Activated T-cell treated with anti-CD3 and anti-CD28 coated beads, Interleukin-2, amount 50 U/mL, for 24 hours (primary cell): ENCODE results near the gene FATE1.
A peak's percentile ranks its signal among the peaks of the same experiment; 100 is the strongest.

ENCODE experiments used
- DNase-seq: peaks from one replicate; pipeline ENCODE4 v3.0.0-alpha.2; 2020
- H3K27ac Mint-ChIP-seq: 2 replicates; pipeline ENCODE4 v1.8.0; 2020; ENCODE audit warnings: mild to moderate bottlenecking, mixed read lengths
- H3K27me3 Mint-ChIP-seq: 2 replicates; pipeline ENCODE4 v1.8.0; 2020; ENCODE audit warnings: mixed read lengths
- H3K36me3 Mint-ChIP-seq: 2 replicates; pipeline ENCODE4 v1.8.0; 2020; ENCODE audit warnings: low read depth, mixed read lengths
- H3K4me1 Mint-ChIP-seq: 2 replicates; pipeline ENCODE4 v1.8.0; 2020; ENCODE audit warnings: low read depth, mixed read lengths
- H3K4me3 Mint-ChIP-seq: 2 replicates; pipeline ENCODE4 v1.8.0; 2020; ENCODE audit warnings: mild to moderate bottlenecking, moderate library complexity, mixed read lengths
- H3K9me3 Mint-ChIP-seq: 2 replicates; pipeline ENCODE4 v1.8.0; 2020; ENCODE audit warnings: mixed read lengths

The FATE1 gene

DNA sequence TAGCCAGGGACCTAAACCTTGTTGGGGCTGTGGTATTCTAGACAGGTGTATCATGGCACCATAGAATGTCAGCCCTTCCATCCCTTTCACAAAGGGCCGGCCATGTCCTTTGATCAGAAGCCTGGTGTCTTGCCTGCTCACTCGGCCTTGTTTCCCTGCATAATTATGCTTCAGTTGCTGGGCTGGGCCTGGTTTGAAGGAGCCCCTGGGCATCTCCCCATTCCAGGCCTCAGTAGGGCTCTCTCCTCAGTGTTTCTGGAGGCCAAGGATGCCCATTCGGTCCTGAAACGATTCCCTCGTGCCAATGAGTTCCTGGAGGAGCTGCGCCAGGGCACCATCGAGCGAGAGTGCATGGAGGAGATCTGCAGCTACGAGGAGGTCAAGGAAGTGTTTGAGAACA lies 16.1 kb upstream of the FATE1 start:
- no peak overlapping the region for H3K4me3 Mint-ChIP-seq
- H3K4me1 Mint-ChIP-seq, result peaks cover 1% of the 10 kb centered on the region
- no peaks in the 10 kb centered on the region for H3K36me3 Mint-ChIP-seq
- no peaks in the 10 kb centered on the region for H3K9me3 Mint-ChIP-seq
- no peak overlapping the region for H3K27ac Mint-ChIP-seq
- peaks cover 17% of the 10 kb centered on the region for H3K27me3 Mint-ChIP-seq
- DNase-seq, result no peak

DNA sequence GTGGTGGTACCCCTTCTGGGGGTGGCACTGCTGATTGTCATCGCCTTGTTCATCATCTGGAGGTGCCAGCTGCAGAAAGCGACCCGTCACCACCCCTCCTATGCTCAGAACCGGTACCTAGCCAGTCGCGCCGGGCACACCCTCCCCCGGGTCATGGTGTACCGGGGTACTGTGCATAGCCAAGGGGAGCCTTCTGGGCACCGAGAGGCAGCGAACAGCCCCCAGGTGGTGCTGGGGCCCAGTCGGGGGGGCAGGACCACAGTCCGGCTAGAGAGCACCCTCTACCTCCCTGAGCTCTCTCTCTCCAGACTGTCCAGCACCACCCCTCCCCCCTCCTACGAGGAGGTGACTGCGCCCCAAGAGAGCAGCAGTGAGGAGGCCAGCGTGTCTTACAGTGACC lies 15.3 kb upstream of the FATE1 start:
- no peaks in the 10 kb centered on the region for H3K9me3 Mint-ChIP-seq
- H3K4me3 Mint-ChIP-seq, result no peak overlapping the region
- H3K36me3 Mint-ChIP-seq, result no peaks in the 10 kb centered on the region
- no peak overlapping the region for H3K27ac Mint-ChIP-seq
- peaks cover 14% of the 10 kb centered on the region for H3K27me3 Mint-ChIP-seq
- DNase-seq, result no peak
- peaks cover 1% of the 10 kb centered on the region for H3K4me1 Mint-ChIP-seq

DNA sequence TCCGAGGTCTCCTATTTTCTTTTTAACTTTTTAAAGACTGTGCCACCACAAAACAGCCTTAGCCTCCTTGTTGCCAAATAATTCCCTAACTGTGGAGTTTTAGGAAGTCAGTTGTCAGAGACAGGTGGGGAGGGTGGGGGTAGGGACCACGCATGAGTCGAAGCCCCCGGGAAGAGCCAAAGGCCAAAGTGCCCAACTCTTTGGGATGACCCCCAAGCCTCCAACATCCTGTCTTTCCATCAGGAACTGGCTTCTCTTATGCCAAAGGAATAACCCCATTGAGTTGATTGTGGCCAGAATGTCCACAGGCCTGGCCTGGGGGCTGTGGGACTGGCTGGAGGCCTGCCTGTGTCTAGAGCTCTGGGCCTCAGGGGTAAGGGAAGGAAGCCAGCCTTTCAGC lies 14.8 kb upstream of the FATE1 start:
- Mint-ChIP-seq H3K27ac (no peak overlapping the region), H3K36me3 (no peaks in the 10 kb centered on the region), H3K9me3 (no peaks in the 10 kb centered on the region), H3K4me1 (no peaks in the 10 kb centered on the region), H3K27me3 (peaks cover 9% of the 10 kb centered on the region), H3K4me3 (no peak overlapping the region)
- no peak for DNase-seq

DNA sequence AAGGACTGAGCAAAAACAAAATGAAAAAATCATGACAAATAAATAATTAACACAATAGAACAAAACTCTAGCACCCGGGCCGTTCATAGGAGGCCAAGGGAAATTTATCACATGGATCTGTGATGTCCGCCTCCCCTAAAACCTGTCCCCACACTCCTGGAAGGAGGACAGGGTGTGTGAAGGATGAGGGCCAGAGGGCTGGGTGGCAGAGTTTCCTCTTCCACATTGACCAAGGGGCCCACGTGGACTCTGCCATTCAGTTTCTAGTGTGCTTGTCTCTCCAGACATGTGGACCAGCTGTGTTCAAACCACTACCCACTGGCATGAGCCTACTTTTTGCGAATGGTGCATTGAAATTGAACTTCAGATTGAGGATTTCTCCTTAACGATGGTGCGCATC lies 14.3 kb upstream of the FATE1 start:
- Mint-ChIP-seq H3K4me1 (no peaks in the 10 kb centered on the region), H3K27ac (no peak overlapping the region), H3K9me3 (no peaks in the 10 kb centered on the region), H3K4me3 (no peak overlapping the region), H3K36me3 (no peaks in the 10 kb centered on the region), H3K27me3 (peaks cover 6% of the 10 kb centered on the region)
- no peak for DNase-seq

DNA sequence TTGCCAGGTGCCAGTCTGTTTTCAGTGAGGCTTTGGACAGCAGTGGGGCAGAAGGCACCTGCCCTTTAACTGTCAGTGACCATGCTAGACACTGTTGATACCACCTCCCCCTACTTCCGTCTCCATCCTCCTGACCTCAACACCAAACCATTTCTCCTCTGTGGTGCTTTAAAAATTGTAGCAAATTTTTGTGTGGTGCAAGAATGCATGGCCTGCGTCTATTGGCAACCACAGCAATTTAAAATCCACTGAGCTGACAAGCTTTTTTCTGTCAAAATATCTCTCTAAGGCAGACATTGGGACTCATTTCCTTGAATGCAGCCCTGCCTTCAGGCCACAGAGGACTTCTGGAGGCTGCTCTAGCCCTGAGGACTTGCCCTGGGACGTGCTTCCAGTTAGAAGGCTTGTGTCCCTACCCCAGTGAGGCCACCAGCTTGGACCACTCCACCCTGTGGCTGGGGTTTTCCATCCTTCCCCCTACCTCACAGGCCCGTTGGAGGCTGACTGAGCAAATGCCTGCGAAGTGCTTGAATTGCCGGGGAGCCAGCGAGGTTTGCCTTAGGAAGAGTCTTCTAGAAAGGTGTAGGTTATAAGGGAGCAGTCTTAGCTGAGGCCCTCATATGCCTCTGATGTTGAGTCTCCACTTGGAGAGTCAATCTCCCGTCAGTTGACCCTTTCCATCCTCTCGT lies 13.7 kb upstream of the FATE1 start:
- DNase-seq, result no peak
- H3K4me3 Mint-ChIP-seq, result no peak overlapping the region
- H3K27me3 Mint-ChIP-seq, result peaks cover 7% of the 10 kb centered on the region

DNA sequence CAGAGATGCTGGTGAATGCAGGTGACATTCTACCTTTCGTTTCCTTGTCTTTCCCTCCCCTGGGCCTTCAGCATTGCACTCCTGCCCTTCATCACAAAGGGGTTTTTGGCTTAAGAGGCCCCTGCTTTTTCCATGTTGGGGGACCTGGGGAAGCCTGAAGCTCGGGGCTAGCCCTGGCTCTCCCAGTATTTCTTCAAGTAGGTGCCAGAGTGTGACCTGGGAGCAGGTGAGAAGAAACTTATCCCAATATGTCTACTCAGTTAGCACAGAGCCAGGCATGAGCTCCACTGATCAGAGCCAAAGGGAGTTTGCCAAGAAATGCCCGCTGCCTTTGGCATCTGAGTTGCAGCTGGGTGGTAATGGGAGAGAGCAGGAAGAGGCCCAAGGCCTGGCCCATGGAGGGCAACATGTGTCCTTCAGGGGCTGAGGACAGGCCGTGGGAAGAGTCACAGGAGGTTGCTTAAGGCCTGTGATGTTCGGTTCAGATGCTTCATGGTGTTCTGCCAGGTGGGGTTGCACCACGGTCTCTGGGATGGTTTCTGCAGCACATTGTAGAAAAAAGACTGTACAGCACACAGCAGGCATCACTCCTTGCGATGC lies 13.0 kb upstream of the FATE1 start:
- peaks cover 6% of the 10 kb centered on the region for H3K27me3 Mint-ChIP-seq
- no peaks in the 10 kb centered on the region for H3K9me3 Mint-ChIP-seq
- no peak for DNase-seq

More for the DNA sequence above, 13.7 kb upstream of the FATE1 start:
- no peaks in the 10 kb centered on the region for H3K9me3 Mint-ChIP-seq
- no peaks in the 10 kb centered on the region for H3K36me3 Mint-ChIP-seq
- no peak overlapping the region for H3K27ac Mint-ChIP-seq
- no peaks in the 10 kb centered on the region for H3K4me1 Mint-ChIP-seq

DNA sequence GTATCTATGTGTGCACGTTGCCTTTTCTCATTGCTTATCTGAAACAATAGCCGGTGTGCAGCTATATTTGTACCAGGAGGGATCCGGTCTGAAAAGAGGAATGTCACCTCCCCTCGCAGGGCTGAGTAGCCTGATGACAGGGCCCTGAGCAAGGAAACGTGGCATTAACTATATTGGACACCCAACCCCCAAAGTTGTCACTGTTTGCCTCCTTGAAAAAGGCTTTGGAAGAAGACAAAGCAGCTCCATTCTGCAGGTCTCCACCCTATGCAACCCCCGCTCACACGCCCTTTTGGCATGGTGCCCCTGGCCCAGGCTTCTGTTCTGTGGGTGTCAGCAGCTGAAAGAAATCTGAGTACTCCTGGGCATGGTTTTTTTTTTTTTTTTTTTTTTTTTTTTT lies 12.3 kb upstream of the FATE1 start:
- Mint-ChIP-seq H3K9me3 (no peaks in the 10 kb centered on the region), H3K36me3 (no peaks in the 10 kb centered on the region), H3K4me3 (no peak overlapping the region), H3K27me3 (peaks cover 6% of the 10 kb centered on the region), H3K27ac (no peak overlapping the region), H3K4me1 (no peaks in the 10 kb centered on the region)
- no peak for DNase-seq

More for the DNA sequence above, 13.0 kb upstream of the FATE1 start:
- Mint-ChIP-seq H3K4me3 (no peak overlapping the region), H3K27ac (no peak overlapping the region), H3K4me1 (no peaks in the 10 kb centered on the region), H3K36me3 (no peaks in the 10 kb centered on the region)

DNA sequence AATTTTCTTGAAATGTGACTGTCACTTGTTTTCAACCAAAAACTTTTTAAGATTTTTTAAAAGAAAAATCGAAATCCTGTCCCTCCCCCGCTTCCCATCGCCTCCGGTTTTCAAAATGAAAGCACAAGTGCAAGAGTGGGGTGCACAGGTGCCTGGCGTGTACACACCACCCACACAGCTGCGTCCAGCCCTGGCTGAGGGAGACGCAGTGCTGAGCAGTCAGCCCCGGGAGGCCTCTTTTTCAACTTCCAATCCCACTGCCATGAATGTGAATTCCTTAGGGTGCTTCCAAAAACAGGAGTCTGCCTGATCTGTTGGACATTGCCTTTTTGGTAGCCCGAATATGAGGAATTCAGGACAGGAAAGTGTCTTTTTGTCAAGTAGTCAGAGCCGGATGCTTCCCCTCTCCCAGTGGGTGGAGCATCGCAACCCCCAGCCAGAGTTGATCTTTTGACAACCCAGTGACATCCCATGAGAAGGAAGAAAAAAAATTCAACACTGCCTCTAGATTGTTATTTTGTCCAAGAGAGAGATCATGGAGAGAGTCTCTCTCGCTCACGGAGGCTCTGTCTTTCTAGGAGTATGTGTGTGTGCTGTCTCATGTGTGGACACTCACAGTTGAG lies 11.7 kb upstream of the FATE1 start:
- H3K4me3 Mint-ChIP-seq, result no peak overlapping the region
- H3K9me3 Mint-ChIP-seq, result no peaks in the 10 kb centered on the region
- peaks cover 6% of the 10 kb centered on the region for H3K27me3 Mint-ChIP-seq
- DNase-seq, result no peak
- H3K36me3 Mint-ChIP-seq, result no peaks in the 10 kb centered on the region
- no peak overlapping the region for H3K27ac Mint-ChIP-seq
- H3K4me1 Mint-ChIP-seq, result no peaks in the 10 kb centered on the region

DNA sequence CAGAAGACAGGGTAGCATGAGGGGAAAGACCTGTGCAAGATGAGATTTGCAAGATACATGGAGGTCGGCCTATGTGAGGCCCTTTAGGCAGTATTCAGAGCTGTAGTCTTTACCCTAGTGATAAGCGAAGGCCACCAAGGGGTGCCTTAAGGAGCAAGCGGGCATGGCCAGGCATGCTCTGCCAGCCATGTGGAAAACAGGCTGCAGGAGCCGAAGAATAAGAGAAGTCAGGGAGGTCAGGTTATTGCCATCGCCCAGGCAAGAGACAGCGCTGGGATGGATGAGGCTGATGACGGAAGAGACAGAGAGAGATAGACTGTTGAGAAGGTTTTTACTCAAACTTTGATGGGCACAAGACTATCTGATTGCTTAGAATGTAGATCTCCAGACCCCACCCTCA lies 7.0 kb upstream of the FATE1 start:
- H3K4me3 Mint-ChIP-seq, result no peak overlapping the region
- H3K36me3 Mint-ChIP-seq, result no peaks in the 10 kb centered on the region
- peaks cover 27% of the 10 kb centered on the region for H3K27me3 Mint-ChIP-seq
- no peak overlapping the region for H3K27ac Mint-ChIP-seq
- DNase-seq, result no peak
- H3K4me1 Mint-ChIP-seq, result no peaks in the 10 kb centered on the region
- no peaks in the 10 kb centered on the region for H3K9me3 Mint-ChIP-seq

DNA sequence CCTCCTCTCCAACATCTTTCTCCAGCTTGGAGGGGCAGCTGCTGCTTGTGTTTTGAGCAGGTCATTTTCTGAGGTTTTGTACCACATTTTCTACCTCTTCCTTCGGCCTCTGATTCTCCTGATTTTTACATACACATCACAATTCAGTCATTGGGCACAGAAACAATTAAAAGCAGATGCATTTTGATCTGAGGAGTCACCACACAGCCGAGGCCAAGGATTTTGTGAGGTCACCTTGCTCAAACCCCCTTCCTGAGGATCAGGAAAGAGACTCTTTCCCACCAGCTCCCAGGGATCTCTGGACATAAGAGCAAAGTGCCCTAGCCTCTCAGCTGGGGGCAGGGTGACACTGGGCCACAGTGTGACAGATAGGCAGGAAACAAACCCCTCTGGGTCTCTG lies 5.4 kb upstream of the FATE1 start:
- Mint-ChIP-seq H3K4me1 (no peaks in the 10 kb centered on the region), H3K9me3 (no peaks in the 10 kb centered on the region), H3K27me3 (peaks cover 23% of the 10 kb centered on the region), H3K27ac (no peak overlapping the region), H3K4me3 (no peak overlapping the region), H3K36me3 (no peaks in the 10 kb centered on the region)
- DNase-seq, result no peak

DNA sequence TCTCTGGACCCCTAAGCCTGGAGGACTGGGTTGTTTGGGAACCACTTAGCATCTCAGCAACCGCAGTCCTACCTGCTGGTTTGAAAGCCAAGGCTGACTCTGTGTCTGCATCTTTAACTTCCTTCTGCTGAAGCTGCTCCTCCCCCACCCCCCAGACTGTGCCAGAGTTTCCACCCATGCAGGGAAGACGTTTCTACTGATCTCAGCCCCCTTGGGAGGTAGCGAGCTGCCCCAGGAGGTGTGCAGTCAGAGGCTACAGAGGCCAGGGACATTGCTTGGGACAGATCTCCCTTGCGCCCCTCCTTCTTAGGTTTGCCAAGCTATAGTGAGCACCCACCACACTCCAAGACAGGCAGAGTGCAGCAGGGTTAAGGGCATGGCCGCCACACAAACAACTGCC lies 4.7 kb upstream of the FATE1 start:
- Mint-ChIP-seq H3K27me3 (peaks cover 29% of the 10 kb centered on the region), H3K9me3 (no peaks in the 10 kb centered on the region), H3K4me1 (no peaks in the 10 kb centered on the region), H3K36me3 (no peaks in the 10 kb centered on the region), H3K4me3 (no peak overlapping the region), H3K27ac (no peak overlapping the region)
- no peak for DNase-seq

DNA sequence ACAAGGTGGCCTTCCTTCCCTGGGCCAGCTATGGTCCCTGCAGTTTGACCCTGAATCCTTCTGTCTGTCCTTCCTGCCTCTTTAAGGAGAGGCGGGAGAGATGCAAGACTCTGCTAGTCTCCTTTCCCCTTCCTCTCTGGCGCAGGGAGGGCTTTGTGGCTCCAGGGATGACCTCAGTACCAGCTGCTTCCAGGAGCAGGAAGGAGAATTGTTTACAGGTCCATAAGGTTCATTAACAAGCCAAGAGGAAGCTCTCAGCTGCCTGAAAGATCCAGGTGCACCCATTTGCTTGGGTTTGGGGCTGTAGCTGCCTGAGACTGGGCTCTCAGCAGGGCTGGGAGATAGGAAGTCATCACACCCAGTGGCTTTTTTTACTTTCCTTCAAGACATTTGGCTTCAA lies 4.0 kb upstream of the FATE1 start:
- peaks cover 35% of the 10 kb centered on the region for H3K27me3 Mint-ChIP-seq
- DNase-seq, result no peak
- H3K9me3 Mint-ChIP-seq, result no peaks in the 10 kb centered on the region
- no peaks in the 10 kb centered on the region for H3K36me3 Mint-ChIP-seq
- no peak overlapping the region for H3K27ac Mint-ChIP-seq
- H3K4me3 Mint-ChIP-seq, result no peak overlapping the region
- no peaks in the 10 kb centered on the region for H3K4me1 Mint-ChIP-seq

DNA sequence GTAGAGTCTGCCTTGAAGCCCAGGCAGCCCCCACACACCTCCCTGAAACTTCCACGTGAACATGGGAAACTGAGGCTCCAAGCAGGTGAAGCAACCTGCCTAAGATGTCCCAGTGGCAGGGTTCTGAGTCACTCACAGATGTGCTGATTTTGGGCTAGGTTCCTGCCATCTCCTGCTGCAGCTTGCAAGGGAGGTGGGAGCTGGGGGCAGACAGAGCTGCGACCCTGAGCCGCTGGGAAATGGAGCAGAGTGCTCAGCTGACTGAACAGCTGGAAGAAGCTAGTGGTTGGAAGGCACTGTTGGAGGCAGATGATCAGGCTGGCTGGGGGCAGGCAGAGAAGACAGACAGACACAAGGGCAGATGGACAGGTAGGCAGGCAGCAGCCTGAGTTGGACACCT lies 3.6 kb upstream of the FATE1 start:
- no peak overlapping the region for H3K27ac Mint-ChIP-seq
- no peak overlapping the region for H3K4me3 Mint-ChIP-seq
- no peaks in the 10 kb centered on the region for H3K4me1 Mint-ChIP-seq
- H3K9me3 Mint-ChIP-seq, result no peaks in the 10 kb centered on the region
- no peak for DNase-seq
- H3K36me3 Mint-ChIP-seq, result no peaks in the 10 kb centered on the region
- H3K27me3 Mint-ChIP-seq, result peaks cover 35% of the 10 kb centered on the region

DNA sequence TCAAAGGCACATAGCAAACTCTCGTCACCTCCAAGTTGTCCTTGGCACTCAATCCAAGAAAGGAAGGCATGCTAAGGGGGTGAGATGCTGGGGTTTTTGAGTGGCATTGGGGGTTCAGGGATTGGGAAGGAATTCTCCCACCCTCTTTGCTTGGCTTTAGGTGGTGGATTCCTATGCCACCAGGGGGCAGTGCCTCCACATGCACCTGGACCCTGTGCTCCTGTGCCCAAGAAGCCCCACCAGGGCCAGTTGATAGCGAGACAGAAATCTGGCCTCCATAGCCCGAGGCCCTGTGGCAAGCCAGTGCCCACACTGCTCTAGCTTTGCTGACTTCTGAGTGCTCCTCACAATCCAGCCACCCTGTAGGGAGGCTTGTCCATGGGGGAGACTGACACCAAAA lies 2.0 kb upstream of the FATE1 start:
- Mint-ChIP-seq H3K9me3 (no peaks in the 10 kb centered on the region), H3K27me3 (peaks cover 41% of the 10 kb centered on the region), H3K36me3 (no peaks in the 10 kb centered on the region), H3K27ac (no peak overlapping the region), H3K4me3 (no peak overlapping the region), H3K4me1 (no peaks in the 10 kb centered on the region)
- DNase-seq, result peak; percentile 28

DNA sequence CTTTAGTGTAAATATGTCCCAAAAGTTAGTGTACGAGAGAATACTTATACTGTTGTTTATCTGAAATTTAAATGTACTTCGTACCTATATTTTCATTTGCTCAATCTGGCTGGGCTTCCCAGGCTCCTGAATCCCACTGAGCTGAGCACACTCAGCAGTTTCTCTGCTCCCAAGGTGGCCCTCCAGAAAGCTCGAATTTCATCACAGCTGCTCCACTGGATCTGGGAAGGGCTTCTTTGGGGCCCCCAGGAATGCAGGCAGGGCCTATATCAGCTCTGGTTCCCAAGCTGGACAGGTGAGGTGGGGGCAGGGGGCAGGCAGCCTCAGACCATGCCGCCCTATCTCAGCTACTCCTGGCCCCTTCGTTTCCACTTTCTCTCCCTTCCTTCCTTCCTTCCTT lies 1.5 kb upstream of the FATE1 start:
- Mint-ChIP-seq H3K36me3 (no peaks in the 10 kb centered on the region), H3K27ac (no peak overlapping the region), H3K9me3 (no peaks in the 10 kb centered on the region), H3K27me3 (peaks cover 41% of the 10 kb centered on the region), H3K4me1 (no peaks in the 10 kb centered on the region), H3K4me3 (no peak overlapping the region)
- no peak for DNase-seq
